AG09309 (cell line): ENCODE measurements around the gene CFAP20.
"Not testable (repeated sequence)": the region's sequence is repeated elsewhere in the genome, so short reads cannot be mapped to it uniquely, and the experiment has no call there.

Experiments
- DNase-seq: peaks from one replicate; pipeline ENCODE4 v3.0.0-alpha.2; 2010; ENCODE audit warnings: low read depth
- H3K4me3 ChIP-seq: 2 replicates; pipeline ENCODE4 v1.5.1; 2011; ENCODE audit warnings: mild to moderate bottlenecking, low read depth, low read length, moderate library complexity; ENCODE audit not compliant: control insufficient read depth
- CTCF ChIP-seq: IDR thresholded peaks from 2 replicates; pipeline ENCODE4 v1.5.1; 2011; ENCODE audit warnings: mild to moderate bottlenecking, low read depth, low read length, inconsistent platforms; ENCODE audit not compliant: insufficient read depth, control insufficient read depth; ENCODE audit errors: missing control alignments

CFAP20 gene

GRCh38 chr16:58105631-58106030, 23.6 kb downstream of the CFAP20 start:
- no peak for DNase-seq
- H3K4me3 ChIP-seq: no peak overlapping the region
- TF ChIP-seq CTCF: no peak

GRCh38 chr16:58102665-58103392, 26.4 kb downstream of the CFAP20 start:
- DNase-seq: no peak
- H3K4me3 ChIP-seq: no peak overlapping the region
- no peak for TF ChIP-seq CTCF

GRCh38 chr16:58099956-58100300, 29.3 kb downstream of the CFAP20 start:
- H3K4me3 ChIP-seq: no peak overlapping the region
- DNase-seq: no peak
- TF ChIP-seq CTCF: no peak

- no peak overlapping the region for H3K4me3 ChIP-seq
- TF ChIP-seq CTCF: no peak
- DNase-seq: no peak
Observed at GRCh38 chr16:58099097-58099955, 29.9 kb downstream of the CFAP20 start.

GRCh38 chr16:58098207-58099096, 30.7 kb downstream of the CFAP20 start:
- no peak for TF ChIP-seq CTCF
- no peak overlapping the region for H3K4me3 ChIP-seq
- no peak for DNase-seq

- no peak for TF ChIP-seq CTCF
- H3K4me3 ChIP-seq: no peak overlapping the region
- no peak for DNase-seq
Observed at GRCh38 chr16:58096249-58096648, 32.9 kb downstream of the CFAP20 start.

GRCh38 chr16:58095575-58095960, 33.6 kb downstream of the CFAP20 start:
- not testable (repeated sequence) for DNase-seq, H3K4me3 ChIP-seq
